GM12878 (cell line): ENCODE results near the gene ENO2. TPM values are rescaled to one million over a fixed set of nuclear protein-coding genes. Genes with fewer than 3 reads are reported as not detected.
A peak's percentile ranks its signal among the peaks of the same experiment; 100 is the strongest.

ENCODE experiments used
- ATAC-seq: fragments of 200-7000 bp; cut with Tn5 transposase; 3 replicates; pipeline ENCODE4 v1.9.1; 2020; ENCODE audit warnings: mild to moderate bottlenecking, moderate library complexity
- BruUV-seq: library from RNA; stranded (reverse); fragments of 400-500 nt; replicated peaks from 2 replicates; lab custom pipeline; 2021; lab: Mats Ljungman, UMichigan
- CTCF ChIA-PET: fragments of 300-600 bp; sonication (Branson Sonifier 250); formaldehyde crosslinking; extraction: SDS; loops from one replicate; lab custom pipeline; 2021; ENCODE audit warnings: inconsistent platforms; lab: Yijun Ruan, JAX
- POLR2A ChIA-PET: fragments of 350-600 bp; formaldehyde crosslinking; extraction: SDS; loops from one replicate; lab custom pipeline; 2021; ENCODE audit warnings: inconsistent platforms; lab: Charles Lee
- RAD21 ChIA-PET: fragments of 300-600 bp; sonication (Branson Sonifier 250); formaldehyde crosslinking; loops from one replicate; lab custom pipeline; 2023; ENCODE audit warnings: antibody characterized with exemption; ENCODE audit not compliant: unreplicated experiment; lab: Charles Lee
- SMC1A ChIA-PET: fragments of 300-600 bp; sonication (Branson Sonifier 250); formaldehyde crosslinking; loops from one replicate; lab custom pipeline; 2023; ENCODE audit not compliant: unreplicated experiment, uncharacterized antibody; lab: Charles Lee
- DNase-seq: peaks from one replicate; pipeline ENCODE4 v3.0.0-alpha.2; 2011; ENCODE audit warnings: low read depth, low spot score
- FAIRE-seq: peaks from 3 replicates; lab custom pipeline; 2011; peaks lifted over from hg19 to GRCh38; lab: Jason Lieb, UNC
- H2AFZ ChIP-seq: 2 replicates; pipeline ENCODE4 v1.6.0; 2011; ENCODE audit warnings: low read depth, low read length, control low read depth; ENCODE audit not compliant: control insufficient read depth
- H3K27ac ChIP-seq: 2 replicates; pipeline ENCODE4 v1.5.1; 2011; ENCODE audit warnings: control low read depth; ENCODE audit not compliant: control insufficient read depth, insufficient read depth
- H3K27me3 ChIP-seq, 2 experiments: replicated peaks in 1 of 2; 2 replicates each; pipeline versions ENCODE4 v1.6.0 to v1.6.1; 2011; ENCODE audit warnings: low read length in 1 of 2; ENCODE audit not compliant: control insufficient read depth in 2 of 2, insufficient read depth in 2 of 2
- H3K36me3 ChIP-seq, 2 experiments: 2 replicates each; pipeline ENCODE4 v1.5.1; 2011; ENCODE audit warnings: low read length in 1 of 2; ENCODE audit not compliant: control insufficient read depth in 2 of 2, insufficient read depth in 2 of 2
- H3K4me1 ChIP-seq: 2 replicates; pipeline ENCODE4 v1.6.1; 2011; ENCODE audit warnings: mild to moderate bottlenecking, low read length, moderate library complexity, mixed read lengths; ENCODE audit not compliant: control insufficient read depth, insufficient read depth
- H3K4me2 ChIP-seq: 2 replicates; pipeline ENCODE4 v1.6.0; 2011; ENCODE audit warnings: control low read depth; ENCODE audit not compliant: control insufficient read depth, insufficient read depth
- H3K4me3 ChIP-seq: fragments of 200-600 bp; sonication (generic); 2 replicates; pipeline ENCODE4 v1.5.1; 2016
- H3K79me2 ChIP-seq: 2 replicates; pipeline ENCODE4 v1.6.0; 2011; ENCODE audit warnings: low read length; ENCODE audit not compliant: control insufficient read depth, insufficient read depth
- H3K9ac ChIP-seq: 2 replicates; pipeline ENCODE4 v1.8.0; 2011; ENCODE audit warnings: low read length, control low read depth, mixed read lengths; ENCODE audit not compliant: control insufficient read depth, insufficient read depth
- H3K9me3 ChIP-seq: replicated peaks from 3 replicates; pipeline ENCODE4 v1.5.1; 2011; ENCODE audit warnings: mild to moderate bottlenecking, low read length; ENCODE audit not compliant: control insufficient read depth, insufficient read depth
- H4K20me1 ChIP-seq: 2 replicates; pipeline ENCODE4 v1.6.0; 2011; ENCODE audit not compliant: control insufficient read depth, insufficient read depth
- ATF7 ChIP-seq: fragments of 450-650 bp; IDR thresholded peaks from 2 replicates; pipeline ENCODE4 v1.6.1; 2016; ENCODE audit warnings: low read depth, mild to moderate bottlenecking
- BCL11A ChIP-seq: IDR thresholded peaks from 2 replicates; pipeline ENCODE4 v1.6.1; 2011; ENCODE audit warnings: low read depth, low read length
- BCL3 ChIP-seq: IDR thresholded peaks from 2 replicates; pipeline ENCODE4 v1.6.1; 2011; ENCODE audit warnings: borderline replicate concordance, low read depth, mild to moderate bottlenecking, moderate library complexity, low read length; ENCODE audit not compliant: insufficient read depth, poor library complexity, severe bottlenecking
- BHLHE40 ChIP-seq, 2 experiments: fragments of 450-650 bp in 1 of 2; IDR thresholded peaks; 2 replicates each; pipeline ENCODE4 v1.6.1; 2011 to 2017; ENCODE audit warnings: low read depth in 2 of 2, borderline replicate concordance in 1 of 2, improper control_type of control experiment in 1 of 2, low read length in 1 of 2, mild to moderate bottlenecking in 1 of 2
- ETV6 ChIP-seq, 2 experiments: fragments of 450-650 bp in 1 of 2; IDR thresholded peaks in 1 of 2; conservative IDR thresholded peaks in 1 of 2; 2 replicates each; pipeline ENCODE4 v1.6.1; 2014; ENCODE audit warnings: antibody characterized with exemption in 1 of 2, borderline replicate concordance in 1 of 2, low read depth in 1 of 2, mild to moderate bottlenecking in 1 of 2, moderate library complexity in 1 of 2
- FOXK2 ChIP-seq: fragments of 450-650 bp; IDR thresholded peaks from 2 replicates; pipeline ENCODE4 v1.6.1; 2017; ENCODE audit warnings: mild to moderate bottlenecking, moderate library complexity
- POLR2A ChIP-seq: IDR thresholded peaks from 2 replicates; pipeline ENCODE4 v1.6.1; 2011; ENCODE audit warnings: low read depth, mild to moderate bottlenecking, low read length
- POLR2AphosphoS5 ChIP-seq: IDR thresholded peaks from 2 replicates; pipeline ENCODE4 v1.6.1; 2011; ENCODE audit warnings: mild to moderate bottlenecking, low read length, inconsistent platforms
- SMAD5 ChIP-seq: IDR thresholded peaks from 2 replicates; pipeline ENCODE4 v1.6.1; 2016; ENCODE audit warnings: antibody characterized with exemption, low read depth
- ZBED1 ChIP-seq: IDR thresholded peaks from 2 replicates; pipeline ENCODE4 v1.6.1; 2016; ENCODE audit warnings: borderline replicate concordance
- WGBS: methylation state at CpG from one replicate; pipeline ENCODE4 v1.1.6; 2016; ENCODE audit warnings: low lambda C conversion rate; ENCODE audit not compliant: insufficient replicate concordance, insufficient coverage; ENCODE audit errors: missing lambda C conversion rate; 5-methylcytosine and 5-hydroxymethylcytosine counted together
- in situ Hi-C: fragments of 300-500 bp; cut with MboI; formaldehyde crosslinking; loops from 9 replicates; pipeline ENCODE4 v1.14.3; 2018; ENCODE audit warnings: mixed read lengths
- intact Hi-C: fragments of 100-400 bp; cut with micrococcal nuclease; formaldehyde crosslinking; loops from one replicate; pipeline ENCODE4 v1.14.2; 2022; ENCODE audit not compliant: unreplicated experiment
- polyA plus RNA-seq, 11 experiments: library from polyadenylated mRNA; depleted of rRNA in 4 of 11; unstranded in 6 of 11; stranded (reverse) in 5 of 11; fragments of >200 nt; fragmentation: Nextera tagmentation in 4 of 11; fragmentation: Illumina TruSeq in 1 of 11; extraction: Ambion mirVana in 4 of 11; extraction: Trizol in 1 of 11; gene quantifications; 1 replicate in 1 of 11; 2 replicates in 10 of 11; pipeline versions ENCODE4 v1.2.1 to v1.2.3, GENCODE V29; 2011 to 2016; ENCODE audit warnings: inconsistent platforms in 2 of 11, missing spikeins in 2 of 11, low read depth in 1 of 11
- total RNA-seq, 4 experiments: library from RNA; depleted of rRNA in 3 of 4; stranded (reverse); fragments of >200 nt in 3 of 4; fragmentation: Illumina TruSeq in 1 of 4; extraction: Trizol in 1 of 4; gene quantifications; 2 replicates each; pipeline versions ENCODE4 v1.2.1 to v1.2.3, GENCODE V29; 2013 to 2021
- TF ChIP-seq, protein P1 (sequence below): fragments of 450-650 bp; formaldehyde crosslinking; IDR thresholded peaks from 2 replicates; pipeline ENCODE4 v1.5.0; 2022; ENCODE audit warnings: mild to moderate bottlenecking, missing genetic modification characterization

Gene ENO2
- total and polyA plus RNA-seq, 10 of the 15 experiments (the other 5 are each of a cell fraction or from before 2014, with no cell fraction given), result 24.8 to 196 (median 43.1) TPM

DNA sequence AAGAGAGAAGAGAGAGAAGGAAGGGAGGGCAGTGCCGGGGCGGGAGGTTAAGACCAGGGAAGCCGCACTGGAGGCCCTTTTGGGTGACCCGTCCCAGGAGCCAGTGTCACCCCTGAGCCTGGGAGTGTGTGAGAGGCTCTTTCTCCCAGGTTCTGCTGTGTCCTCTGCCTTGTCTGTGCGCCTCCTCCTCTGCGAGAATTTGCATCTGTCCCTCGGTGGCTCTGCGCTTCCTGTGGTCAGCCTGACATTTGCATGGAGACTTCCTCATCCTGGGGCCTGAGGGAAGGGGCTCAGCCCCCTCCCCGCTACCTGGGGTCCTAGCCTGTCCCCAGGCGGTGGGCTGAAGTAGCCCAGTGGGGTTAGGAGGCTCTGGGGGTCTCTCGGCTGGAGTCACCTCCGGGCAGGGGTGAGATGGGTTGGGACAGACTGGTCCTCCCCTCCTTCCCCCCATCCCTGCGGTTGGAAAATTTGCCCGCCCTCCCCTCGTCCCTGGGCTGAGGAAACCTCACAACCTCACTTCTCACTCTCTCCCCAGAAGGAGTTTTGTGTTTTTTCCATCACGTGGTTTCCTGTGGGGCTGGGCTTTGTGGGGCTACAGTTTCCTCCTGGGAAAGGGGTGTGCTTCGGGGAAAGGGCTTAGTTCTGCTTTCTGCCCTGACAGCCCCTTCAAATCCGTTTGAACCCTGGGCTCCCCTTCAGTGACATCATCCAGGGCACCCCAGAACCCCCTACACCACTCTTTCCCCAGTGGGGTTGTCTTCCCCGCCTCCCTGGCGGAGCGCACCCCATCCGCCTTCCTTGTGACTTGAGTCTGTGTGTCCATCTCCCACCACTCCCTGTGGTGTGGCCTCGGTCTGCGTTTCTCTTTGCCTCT is 39.3 kb downstream of the ENO2 start (continued):
- TF ChIP-seq ETV6 (conservative IDR thresholded peaks at IDR 0.05 in 1 of 2, IDR thresholded peaks at IDR 0.05 in 1 of 2; ENCODE audit: borderline replicate concordance in 1 of 2, low read depth in 1 of 2) (peak in 1 of 2 experiments; percentile 45; a peak in 2 of 4 replicates), FOXK2 (no peak)
- TF ChIP-seq, all 136 proteins: peak for 64

GRCh38 chr12:6954316-6955107 is 40.1 kb downstream of the ENO2 start:
- ChIA-PET POLR2A (interaction anchor here (0.7 to 13.5 kb wide), 2 partner anchors 10 to 72 kb away, joined by 3 to 524 read pairs; partner anchors contain the start of genes C12orf57, PTPN6 and RNU7-1), RAD21 (interaction anchor here (1.9 to 13.5 kb wide), 3 partner anchors 8 to 154 kb away, joined by 6 to 426 read pairs (median 12); partner anchors contain the start of genes C12orf57, C1RL and RNU7-1), CTCF (interaction anchor here (1.0 to 13.2 kb wide), 4 partner anchors 7 to 158 kb away, joined by 4 to 645 read pairs (median 4); partner anchors contain the start of genes C12orf57, PTPN6 and RNU7-1), SMC1A (interaction anchor here (1.1 to 13.2 kb wide), 2 partner anchors 7 to 10 kb away, joined by 3 to 395 read pairs; partner anchors contain the start of genes C12orf57, PTPN6 and RNU7-1)
- TF ChIP-seq SMAD5, result 0 out of 2 replicates have a peak, but pooled peaks have one; percentile 24
- TF ChIP-seq, protein P1, sequence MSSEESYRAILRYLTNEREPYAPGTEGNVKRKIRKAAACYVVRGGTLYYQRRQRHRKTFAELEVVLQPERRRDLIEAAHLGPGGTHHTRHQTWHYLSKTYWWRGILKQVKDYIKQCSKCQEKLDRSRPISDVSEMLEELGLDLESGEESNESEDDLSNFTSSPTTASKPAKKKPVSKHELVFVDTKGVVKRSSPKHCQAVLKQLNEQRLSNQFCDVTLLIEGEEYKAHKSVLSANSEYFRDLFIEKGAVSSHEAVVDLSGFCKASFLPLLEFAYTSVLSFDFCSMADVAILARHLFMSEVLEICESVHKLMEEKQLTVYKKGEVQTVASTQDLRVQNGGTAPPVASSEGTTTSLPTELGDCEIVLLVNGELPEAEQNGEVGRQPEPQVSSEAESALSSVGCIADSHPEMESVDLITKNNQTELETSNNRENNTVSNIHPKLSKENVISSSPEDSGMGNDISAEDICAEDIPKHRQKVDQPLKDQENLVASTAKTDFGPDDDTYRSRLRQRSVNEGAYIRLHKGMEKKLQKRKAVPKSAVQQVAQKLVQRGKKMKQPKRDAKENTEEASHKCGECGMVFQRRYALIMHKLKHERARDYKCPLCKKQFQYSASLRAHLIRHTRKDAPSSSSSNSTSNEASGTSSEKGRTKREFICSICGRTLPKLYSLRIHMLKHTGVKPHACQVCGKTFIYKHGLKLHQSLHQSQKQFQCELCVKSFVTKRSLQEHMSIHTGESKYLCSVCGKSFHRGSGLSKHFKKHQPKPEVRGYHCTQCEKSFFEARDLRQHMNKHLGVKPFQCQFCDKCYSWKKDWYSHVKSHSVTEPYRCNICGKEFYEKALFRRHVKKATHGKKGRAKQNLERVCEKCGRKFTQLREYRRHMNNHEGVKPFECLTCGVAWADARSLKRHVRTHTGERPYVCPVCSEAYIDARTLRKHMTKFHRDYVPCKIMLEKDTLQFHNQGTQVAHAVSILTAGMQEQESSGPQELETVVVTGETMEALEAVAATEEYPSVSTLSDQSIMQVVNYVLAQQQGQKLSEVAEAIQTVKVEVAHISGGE (CRISPR knock-in tag), result 0 out of 2 replicates have a peak, but pooled peaks have one; percentile 22
- TF ChIP-seq POLR2A, result no peak
- TF ChIP-seq BCL3, result no peak
- TF ChIP-seq ATF7, result peak; percentile 5; the same call in 1 of the 2 replicates
- 0 out of 2 replicates have a peak, but pooled peaks have one; percentile 3 for TF ChIP-seq POLR2AphosphoS5
- 0 out of 2 replicates have a peak, but pooled peaks have one; percentile 11 for TF ChIP-seq ZBED1
- peak in 1 of 2 experiments; percentile 40; a peak in 1 of 4 replicates for TF ChIP-seq BHLHE40 (IDR thresholded peaks at IDR 0.05; ENCODE audit: borderline replicate concordance in 1 of 2, low read depth in 2 of 2, low read length in 1 of 2)
- 0 out of 2 replicates have a peak, but pooled peaks have one; percentile 9 for TF ChIP-seq BCL11A
- Histone ChIP-seq H3K4me1 (peaks cover 74% of the 10 kb centered on the region), H2AFZ (no peak overlapping the region), H3K4me3 (peak overlapping the region; percentile 95), H3K4me2 (peak overlapping the region; percentile 99), H3K79me2 (peaks cover 97% of the 10 kb centered on the region), H4K20me1 (no peaks in the 10 kb centered on the region), H3K27me3 (no peaks in the 10 kb centered on the region), H3K9ac (peak overlapping the region; percentile 99), H3K9me3 (no peaks in the 10 kb centered on the region), H3K27ac (peak overlapping the region; percentile 99), H3K36me3 (peaks cover 6 to 34% of the 10 kb centered on the region in 2 experiments)
- BruUV-seq, result TSS peak; percentile 36
- no peak for FAIRE-seq
- WGBS, result 21% methylated on average over 21 of the region's 21 CpGs
- ATAC-seq, result no peak
- DNase-seq, result no peak
- intact Hi-C loops (no loop called here), in situ Hi-C loops (loop anchor here (25.0 kb wide), 1 partner anchor 1683 kb away; no protein-coding TSS in a partner anchor)
